Activated T-helper 9 cell treated with anti-CD3 and anti-CD28 coated beads, Interleukin-2, amount 50 U/mL, for 16 hours (primary cell): ENCODE data around the gene PPARD.
"Not testable (repeated sequence)": the region's sequence is repeated elsewhere in the genome, so short reads cannot be mapped to it uniquely, and the experiment has no call there.

Source experiments
- DNase-seq: peaks from one replicate; pipeline ENCODE4 v3.0.0-alpha.2; 2020; ENCODE audit warnings: low read depth

PPARD gene

GRCh38 chr6:35312076-35312800, 30.1 kb upstream of the PPARD start:
- no peak for DNase-seq

GRCh38 chr6:35312807-35313206, 29.6 kb upstream of the PPARD start:
- no peak for DNase-seq

GRCh38 chr6:35317483-35318195, 24.7 kb upstream of the PPARD start:
- DNase-seq, result no peak

- no peak for DNase-seq
Measured at GRCh38 chr6:35318196-35319171, 23.9 kb upstream of the PPARD start.

GRCh38 chr6:35319346-35320030, 22.9 kb upstream of the PPARD start:
- DNase-seq, result no peak

GRCh38 chr6:35320031-35320410, 22.3 kb upstream of the PPARD start:
- DNase-seq, result no peak

GRCh38 chr6:35321091-35321490, 21.3 kb upstream of the PPARD start:
- DNase-seq, result no peak

- DNase-seq, result peak; percentile 60
Measured at GRCh38 chr6:35327349-35328027, 14.9 kb upstream of the PPARD start.

- DNase-seq, result no peak
Measured at GRCh38 chr6:35328108-35328723, 14.1 kb upstream of the PPARD start.

GRCh38 chr6:35328965-35329364, 13.4 kb upstream of the PPARD start:
- not testable (repeated sequence) for DNase-seq

- no peak for DNase-seq
Measured at GRCh38 chr6:35330541-35331119, 11.7 kb upstream of the PPARD start.

GRCh38 chr6:35332074-35332887, 10.1 kb upstream of the PPARD start:
- DNase-seq, result peak; percentile 55

GRCh38 chr6:35341557-35341956, 801 bp upstream of the PPARD start:
- no peak for DNase-seq

- DNase-seq, result no peak
Measured at GRCh38 chr6:35343092-35343834, 905 bp downstream of the PPARD start.

GRCh38 chr6:35343835-35344550, 1.6 kb downstream of the PPARD start:
- no peak for DNase-seq

GRCh38 chr6:35351422-35351821, 9.1 kb downstream of the PPARD start:
- no peak for DNase-seq

- no peak for DNase-seq
Measured at GRCh38 chr6:35352735-35353134, 10.4 kb downstream of the PPARD start.
